SK-N-SH (cell line): ENCODE data around the gene PHKG1. TPM values are rescaled to one million over a fixed set of nuclear protein-coding genes. Genes with fewer than 3 reads are reported as not detected.

Experiments
- CTCF ChIA-PET: fragments of 300-600, 350-600 bp; formaldehyde crosslinking; extraction: SDS; loops from one replicate; lab custom pipeline; 2021; lab: Yijun Ruan, JAX
- POLR2A ChIA-PET: fragments of 350-600 bp; sonication (Branson Sonifier 250); formaldehyde crosslinking; extraction: SDS; loops from one replicate; lab custom pipeline; 2020; ENCODE audit warnings: antibody characterized with exemption, inconsistent platforms; lab: Yijun Ruan, JAX
- DNase-seq: peaks from one replicate; pipeline ENCODE4 v3.0.0; 2012
- H2AFZ ChIP-seq: fragments of 200-600 bp; sonication (generic); 2 replicates; pipeline ENCODE4 v1.8.1; 2016; ENCODE audit warnings: antibody characterized with exemption, mild to moderate bottlenecking, low read depth
- H3F3A ChIP-seq: fragments of 200-600 bp; sonication (generic); replicated peaks from 2 replicates; pipeline ENCODE3; 2016; ENCODE audit warnings: antibody characterized with exemption, mild to moderate bottlenecking; ENCODE audit not compliant: insufficient read depth
- H3K27ac ChIP-seq, 2 experiments: fragments of 200-500 bp in 1 of 2; fragments of 200-600 bp in 1 of 2; sonication (Bioruptor generic) in 1 of 2; sonication (generic), shearing (Covaris generic) in 1 of 2; 2 replicates each; pipeline versions ENCODE4 v1.5.1 to v1.6.1; 2014 to 2016; ENCODE audit warnings: low read depth in 2 of 2, inconsistent platforms in 1 of 2, low read length in 1 of 2, mild to moderate bottlenecking in 1 of 2, mixed read lengths in 1 of 2
- H3K27me3 ChIP-seq: fragments of 200-600 bp; sonication (generic), shearing (Covaris generic); 2 replicates; pipeline ENCODE4 v1.6.1; 2016; ENCODE audit warnings: mixed run types; ENCODE audit not compliant: insufficient read depth
- H3K36me3 ChIP-seq, 2 experiments: fragments of 200-500 bp in 1 of 2; fragments of 200-600 bp in 1 of 2; sonication (Bioruptor generic) in 1 of 2; sonication (generic) in 1 of 2; replicated peaks in 1 of 2; 2 replicates each; pipeline versions ENCODE3 to v1.5.1; 2014 to 2016; ENCODE audit warnings: low read length in 1 of 2, mild to moderate bottlenecking in 1 of 2; ENCODE audit not compliant: insufficient read depth in 2 of 2, control insufficient read depth in 1 of 2
- H3K4me1 ChIP-seq, 2 experiments: fragments of 200-500 bp in 1 of 2; fragments of 200-600 bp in 1 of 2; sonication (Bioruptor generic) in 1 of 2; sonication (generic), shearing (Covaris generic) in 1 of 2; 2 replicates each; pipeline versions ENCODE4 v1.5.1 to v1.6.1; 2014 to 2016; ENCODE audit warnings: low read depth in 1 of 2, low read length in 1 of 2, mixed run types in 1 of 2; ENCODE audit not compliant: insufficient read depth in 2 of 2, control insufficient read depth in 1 of 2
- H3K4me2 ChIP-seq: fragments of 200-600 bp; sonication (generic), shearing (Covaris generic); 2 replicates; pipeline ENCODE4 v1.6.1; 2017; ENCODE audit warnings: mixed run types
- H3K4me3 ChIP-seq, 2 experiments: fragments of 200-500 bp in 1 of 2; fragments of 200-600 bp in 1 of 2; sonication (Bioruptor generic) in 1 of 2; sonication (generic), shearing (Covaris generic) in 1 of 2; 2 replicates each; pipeline versions ENCODE4 v1.5.1 to v1.8.1; 2014 to 2016; ENCODE audit warnings: low read depth in 2 of 2, inconsistent platforms in 1 of 2, low read length in 1 of 2, mild to moderate bottlenecking in 1 of 2, mixed read lengths in 1 of 2, moderate library complexity in 1 of 2
- H3K79me2 ChIP-seq: fragments of 200-600 bp; sonication (generic); 2 replicates; pipeline ENCODE4 v1.8.1; 2017; ENCODE audit warnings: mild to moderate bottlenecking; ENCODE audit not compliant: insufficient read depth
- H3K9ac ChIP-seq: fragments of 200-600 bp; sonication (generic); 2 replicates; pipeline ENCODE4 v1.6.1; 2017; ENCODE audit warnings: mixed run types
- H3K9me2 ChIP-seq: fragments of 200-600 bp; sonication (generic); 2 replicates; pipeline ENCODE4 v1.6.1; 2017; ENCODE audit warnings: mixed run types
- H3K9me3 ChIP-seq: fragments of 200-600 bp; sonication (generic); 2 replicates; pipeline ENCODE4 v1.6.1; 2017; ENCODE audit warnings: mixed run types, mild to moderate bottlenecking, moderate library complexity
- H4K20me1 ChIP-seq: fragments of 200-600 bp; sonication (generic); 2 replicates; pipeline ENCODE4 v1.6.1; 2017; ENCODE audit warnings: mild to moderate bottlenecking, mixed run types; ENCODE audit not compliant: insufficient read depth
- EP300 ChIP-seq, 2 experiments: IDR thresholded peaks; 2 replicates each; pipeline versions ENCODE4 v1.4.0 to v1.6.1; 2012; ENCODE audit warnings: borderline replicate concordance in 1 of 2, low read depth in 1 of 2, low read length in 1 of 2
- EZH2phosphoT487 ChIP-seq: fragments of 200-600 bp; sonication (generic); IDR thresholded peaks from 2 replicates; pipeline ENCODE4 v1.6.1; 2017; ENCODE audit warnings: low read depth, mixed run types, mild to moderate bottlenecking, antibody characterized with exemption, moderate library complexity, borderline replicate concordance
- FOXJ3 ChIP-seq: sonication (generic); formaldehyde crosslinking; IDR thresholded peaks from 2 replicates; pipeline ENCODE4 v1.5.1; 2020; ENCODE audit warnings: mild to moderate bottlenecking, missing genetic modification reagents
- FOXM1 ChIP-seq: IDR thresholded peaks from 2 replicates; pipeline ENCODE4 v1.4.0; 2012; ENCODE audit warnings: low read depth, mild to moderate bottlenecking
- GABPA ChIP-seq: IDR thresholded peaks from 2 replicates; pipeline ENCODE4 v1.4.0; 2012; ENCODE audit warnings: low read depth, mild to moderate bottlenecking
- MEF2A ChIP-seq: IDR thresholded peaks from 2 replicates; pipeline ENCODE4 v1.4.0; 2012; ENCODE audit warnings: low read depth, borderline replicate concordance
- NFIC ChIP-seq: IDR thresholded peaks from 2 replicates; pipeline ENCODE4 v1.4.0; 2012; ENCODE audit warnings: borderline replicate concordance
- POLR2AphosphoS5 ChIP-seq: IDR thresholded peaks from 2 replicates; pipeline ENCODE4 v1.6.1; 2012; ENCODE audit warnings: low read depth, low read length
- RCOR1 ChIP-seq: fragments of 150-350 bp; IDR thresholded peaks from 2 replicates; pipeline ENCODE4 v1.6.1; 2017; ENCODE audit warnings: antibody characterized with exemption, low read length
- REST ChIP-seq: IDR thresholded peaks from 2 replicates; pipeline ENCODE4 v1.6.1; 2012; ENCODE audit warnings: mild to moderate bottlenecking, low read depth, low read length, moderate library complexity
- RFX5 ChIP-seq: IDR thresholded peaks from 2 replicates; pipeline ENCODE4 v1.6.1; 2012; ENCODE audit warnings: mild to moderate bottlenecking, improper control_type of control experiment, low read length
- RXRA ChIP-seq: IDR thresholded peaks from 2 replicates; pipeline ENCODE4 v1.4.0; 2012; ENCODE audit warnings: low read depth, mild to moderate bottlenecking, borderline replicate concordance
- TCF12 ChIP-seq: IDR thresholded peaks from 2 replicates; pipeline ENCODE4 v1.4.0; 2012
- YY1 ChIP-seq: IDR thresholded peaks from 2 replicates; pipeline ENCODE4 v1.4.0; 2012; ENCODE audit warnings: low read depth, mild to moderate bottlenecking
- WGBS: methylation state at CpG from one replicate; pipeline ENCODE4 v1.1.6; 2017; ENCODE audit warnings: low lambda C conversion rate; 5-methylcytosine and 5-hydroxymethylcytosine counted together
- polyA plus RNA-seq, 3 experiments: library from polyadenylated mRNA; depleted of rRNA; stranded (reverse); fragments of >200 nt; gene quantifications; 2 replicates each; pipeline ENCODE4 v1.2.3, GENCODE V29; 2012
- TF ChIP-seq, protein P1 (sequence below): IDR thresholded peaks from 2 replicates; pipeline ENCODE4 v1.4.0; 2012; ENCODE audit warnings: low read depth, borderline replicate concordance
- TF ChIP-seq, protein P2 (sequence below): fragments of 150-350 bp; IDR thresholded peaks from 2 replicates; pipeline ENCODE4 v1.6.1; 2016; ENCODE audit warnings: mild to moderate bottlenecking, low read depth, low read length

The PHKG1 gene
- polyA plus RNA-seq, 1 of the 3 experiments (the other 2 are of a cell fraction) = 2.5 TPM

GRCh38 chr7:56127241-56127975 is 34.7 kb upstream of the PHKG1 start:
- ChIA-PET CTCF (interaction anchor here (1.1 kb wide), 1 partner anchor 10 kb away, joined by 3 read pairs; no protein-coding TSS in a partner anchor), POLR2A (interaction anchor here (0.5 kb wide), 1 partner anchor 31 kb away, joined by 5 read pairs; no protein-coding TSS in a partner anchor)
- H3K4me3 ChIP-seq = no peak overlapping the region

More at GRCh38 chr7:56127241-56127975, 34.7 kb upstream of the PHKG1 start:
- Histone ChIP-seq H3K4me1 (no peaks in the 10 kb centered on the region), H3K9me3 (no peaks in the 10 kb centered on the region), H3F3A (no peaks in the 10 kb centered on the region), H3K27me3 (no peaks in the 10 kb centered on the region; the same call in 1 of the 2 replicates), H4K20me1 (no peaks in the 10 kb centered on the region), H3K36me3 (no peaks in the 10 kb centered on the region), H3K79me2 (no peaks in the 10 kb centered on the region), H3K27ac (no peak overlapping the region), H2AFZ (no peak overlapping the region), H3K4me2 (no peak overlapping the region), H3K9me2 (no peaks in the 10 kb centered on the region), H3K9ac (no peak overlapping the region)
- DNase-seq = no peak
- WGBS = 11% methylated on average over 7 of the region's 7 CpGs
- TF ChIP-seq NFIC (no peak), EP300 (IDR thresholded peaks at IDR 0.05; ENCODE audit: borderline replicate concordance in 1 of 2, low read depth in 1 of 2, low read length in 1 of 2) (no peak), RXRA (no peak), FOXJ3 (CRISPR knock-in tag) (no peak), EZH2phosphoT487 (no peak), YY1 (no peak), GABPA (no peak), RFX5 (no peak), MEF2A (no peak), RCOR1 (no peak), FOXM1 (no peak), POLR2AphosphoS5 (no peak), REST (no peak), TCF12 (no peak)
- TF ChIP-seq, protein P1, sequence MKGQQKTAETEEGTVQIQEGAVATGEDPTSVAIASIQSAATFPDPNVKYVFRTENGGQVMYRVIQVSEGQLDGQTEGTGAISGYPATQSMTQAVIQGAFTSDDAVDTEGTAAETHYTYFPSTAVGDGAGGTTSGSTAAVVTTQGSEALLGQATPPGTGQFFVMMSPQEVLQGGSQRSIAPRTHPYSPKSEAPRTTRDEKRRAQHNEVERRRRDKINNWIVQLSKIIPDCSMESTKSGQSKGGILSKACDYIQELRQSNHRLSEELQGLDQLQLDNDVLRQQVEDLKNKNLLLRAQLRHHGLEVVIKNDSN = no peak
- TF ChIP-seq, protein P2, sequence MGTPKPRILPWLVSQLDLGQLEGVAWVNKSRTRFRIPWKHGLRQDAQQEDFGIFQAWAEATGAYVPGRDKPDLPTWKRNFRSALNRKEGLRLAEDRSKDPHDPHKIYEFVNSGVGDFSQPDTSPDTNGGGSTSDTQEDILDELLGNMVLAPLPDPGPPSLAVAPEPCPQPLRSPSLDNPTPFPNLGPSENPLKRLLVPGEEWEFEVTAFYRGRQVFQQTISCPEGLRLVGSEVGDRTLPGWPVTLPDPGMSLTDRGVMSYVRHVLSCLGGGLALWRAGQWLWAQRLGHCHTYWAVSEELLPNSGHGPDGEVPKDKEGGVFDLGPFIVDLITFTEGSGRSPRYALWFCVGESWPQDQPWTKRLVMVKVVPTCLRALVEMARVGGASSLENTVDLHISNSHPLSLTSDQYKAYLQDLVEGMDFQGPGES = no peak
